ENCODE data around the gene ELFN2. TPM values are rescaled to one million over a fixed set of nuclear protein-coding genes. Genes with fewer than 3 reads are reported as not detected.

ELFN2 gene
- polyA plus RNA-seq, 1 donor from 2014 or later, result 4.4 TPM

GRCh38 chr22:37420686-37421467, 6.4 kb downstream of the ELFN2 start:
- Histone ChIP-seq H3K27me3 (ENCODE audit: insufficient read depth, low read depth, low read length) (peaks cover 52% of the 10 kb centered on the region), H3K79me2 (replicated peaks; ENCODE audit: insufficient read depth, low read length) (no peaks in the 10 kb centered on the region), H3K9me2 (ENCODE audit: insufficient read depth, low read length) (no peaks in the 10 kb centered on the region), H4K20me1 (ENCODE audit: insufficient read depth) (no peaks in the 10 kb centered on the region), H3K9ac (ENCODE audit: low read length) (no peak overlapping the region), H3K4me2 (ENCODE audit: low read length) (no peak overlapping the region), H3K9me3 (ENCODE audit: low read length) (no peaks in the 10 kb centered on the region), H3K27ac (ENCODE audit: low read length) (no peak overlapping the region), H3K36me3 (ENCODE audit: insufficient read depth, low read length) (no peaks in the 10 kb centered on the region), H2AFZ (ENCODE audit: low read depth, low read length) (no peak overlapping the region), H3F3A (ENCODE audit: insufficient read depth, low read length, poor library complexity, severe bottlenecking) (no peaks in the 10 kb centered on the region), H3K4me3 (ENCODE audit: low read length) (peak overlapping the region; percentile 55)
- TF ChIP-seq REST (IDR thresholded peaks at IDR 0.05; ENCODE audit: borderline replicate concordance), result no peak
- TF ChIP-seq EP300 (conservative IDR thresholded peaks at IDR 0.05; ENCODE audit: poor library complexity, severe bottlenecking), result no peak
- no peak for TF ChIP-seq MXI1 (conservative IDR thresholded peaks at IDR 0.05; ENCODE audit: poor library complexity, severe bottlenecking)
- TF ChIP-seq CTCF (IDR thresholded peaks at IDR 0.05; ENCODE audit: poor library complexity, severe bottlenecking), result no peak
- TF ChIP-seq RAD21 (conservative IDR thresholded peaks at IDR 0.05), result no peak
- TF ChIP-seq POLR2AphosphoS5 (IDR thresholded peaks at IDR 0.05), result no peak
- TF ChIP-seq EZH2 (IDR thresholded peaks at IDR 0.05; ENCODE audit: borderline replicate concordance, insufficient read depth, low read length, poor library complexity, severe bottlenecking), result no peak
- no peak for TF ChIP-seq SMC3 (conservative IDR thresholded peaks at IDR 0.05; ENCODE audit: poor library complexity)
- no peak for TF ChIP-seq TAF1 (IDR thresholded peaks at IDR 0.05; ENCODE audit: low read depth)

- Histone ChIP-seq H3K9me3 (ENCODE audit: low read length) (no peaks in the 10 kb centered on the region), H3K4me2 (ENCODE audit: low read length) (no peak overlapping the region), H3K27me3 (ENCODE audit: insufficient read depth, low read depth, low read length) (peaks cover 44% of the 10 kb centered on the region), H4K20me1 (ENCODE audit: insufficient read depth) (no peaks in the 10 kb centered on the region), H3K9ac (ENCODE audit: low read length) (peak overlapping the region; percentile 18), H3K36me3 (ENCODE audit: insufficient read depth, low read length) (no peaks in the 10 kb centered on the region), H2AFZ (ENCODE audit: low read depth, low read length) (no peak overlapping the region), H3K27ac (ENCODE audit: low read length) (no peak overlapping the region), H3K79me2 (replicated peaks; ENCODE audit: insufficient read depth, low read length) (no peaks in the 10 kb centered on the region), H3F3A (ENCODE audit: insufficient read depth, low read length, poor library complexity, severe bottlenecking) (no peaks in the 10 kb centered on the region), H3K9me2 (ENCODE audit: insufficient read depth, low read length) (no peaks in the 10 kb centered on the region), H3K4me3 (ENCODE audit: low read length) (peak overlapping the region; percentile 55)
- no peak for TF ChIP-seq REST (IDR thresholded peaks at IDR 0.05; ENCODE audit: borderline replicate concordance)
- TF ChIP-seq EZH2 (IDR thresholded peaks at IDR 0.05; ENCODE audit: borderline replicate concordance, insufficient read depth, low read length, poor library complexity, severe bottlenecking), result no peak
- TF ChIP-seq EP300 (conservative IDR thresholded peaks at IDR 0.05; ENCODE audit: poor library complexity, severe bottlenecking), result no peak
- TF ChIP-seq SMC3 (conservative IDR thresholded peaks at IDR 0.05; ENCODE audit: poor library complexity), result no peak
- no peak for TF ChIP-seq CTCF (IDR thresholded peaks at IDR 0.05; ENCODE audit: poor library complexity, severe bottlenecking)
- no peak for TF ChIP-seq MXI1 (conservative IDR thresholded peaks at IDR 0.05; ENCODE audit: poor library complexity, severe bottlenecking)
- no peak for TF ChIP-seq POLR2AphosphoS5 (IDR thresholded peaks at IDR 0.05)
- no peak for TF ChIP-seq TAF1 (IDR thresholded peaks at IDR 0.05; ENCODE audit: low read depth)
- no peak for TF ChIP-seq RAD21 (conservative IDR thresholded peaks at IDR 0.05)
Observed at GRCh38 chr22:37419969-37420685, 7.2 kb downstream of the ELFN2 start.

All from neural cell (in vitro differentiated cells).